ENCODE data around the gene ZRANB1. TPM values are rescaled to one million over a fixed set of nuclear protein-coding genes. Genes with fewer than 3 reads are reported as not detected.

ZRANB1 gene
- total RNA-seq, 6 donors from 2014 or later = 14.6 to 35.4 (median 17.1) TPM

GRCh38 chr10:124916098-124916584 is 25.8 kb upstream of the ZRANB1 start:
- no peaks in the 10 kb centered on the region for H3K9me3 ChIP-seq
- TF ChIP-seq POLR2A (IDR thresholded peaks at IDR 0.05) (no peak), EP300 (IDR thresholded peaks at IDR 0.05) (no peak), POLR2AphosphoS5 (IDR thresholded peaks at IDR 0.05) (no peak)
- TF ChIP-seq, protein P1, sequence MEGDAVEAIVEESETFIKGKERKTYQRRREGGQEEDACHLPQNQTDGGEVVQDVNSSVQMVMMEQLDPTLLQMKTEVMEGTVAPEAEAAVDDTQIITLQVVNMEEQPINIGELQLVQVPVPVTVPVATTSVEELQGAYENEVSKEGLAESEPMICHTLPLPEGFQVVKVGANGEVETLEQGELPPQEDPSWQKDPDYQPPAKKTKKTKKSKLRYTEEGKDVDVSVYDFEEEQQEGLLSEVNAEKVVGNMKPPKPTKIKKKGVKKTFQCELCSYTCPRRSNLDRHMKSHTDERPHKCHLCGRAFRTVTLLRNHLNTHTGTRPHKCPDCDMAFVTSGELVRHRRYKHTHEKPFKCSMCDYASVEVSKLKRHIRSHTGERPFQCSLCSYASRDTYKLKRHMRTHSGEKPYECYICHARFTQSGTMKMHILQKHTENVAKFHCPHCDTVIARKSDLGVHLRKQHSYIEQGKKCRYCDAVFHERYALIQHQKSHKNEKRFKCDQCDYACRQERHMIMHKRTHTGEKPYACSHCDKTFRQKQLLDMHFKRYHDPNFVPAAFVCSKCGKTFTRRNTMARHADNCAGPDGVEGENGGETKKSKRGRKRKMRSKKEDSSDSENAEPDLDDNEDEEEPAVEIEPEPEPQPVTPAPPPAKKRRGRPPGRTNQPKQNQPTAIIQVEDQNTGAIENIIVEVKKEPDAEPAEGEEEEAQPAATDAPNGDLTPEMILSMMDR (IDR thresholded peaks at IDR 0.05) = peak in 1 of 6 experiments; percentile 24
- peak overlapping the region in 3 of 4 donors; percentile 70 to 87 (median 84) for H3K4me3 ChIP-seq
- DNase-seq = no peak
- no peaks in the 10 kb centered on the region for H3K36me3 ChIP-seq
- 4 to 8% methylated on average over 8 to 13 of the region's 13 CpGs for WGBS, 2 donors
- peaks cover 19 to 31% (median 22%) of the 10 kb centered on the region in 4 donors for H3K4me1 ChIP-seq
- H3K27me3 ChIP-seq = no peaks in the 10 kb centered on the region
- peak in 1 of 2 donors; percentile 6 for ATAC-seq (ENCODE audit: low FRiP score in 2 of 2)
- H3K27ac ChIP-seq = peak overlapping the region; percentile 97 to 98 (median 98)

GRCh38 chr10:124916585-124917427 is 25.1 kb upstream of the ZRANB1 start:
- no peaks in the 10 kb centered on the region for H3K36me3 ChIP-seq
- TF ChIP-seq POLR2AphosphoS5 (IDR thresholded peaks at IDR 0.05) = peak; percentile 93 to 94
- peak in 1 of 4 donors; percentile 38 for TF ChIP-seq EP300 (IDR thresholded peaks at IDR 0.05)
- peak in 3 of 4 donors; percentile 91 to 96 (median 95) for TF ChIP-seq POLR2A (IDR thresholded peaks at IDR 0.05)
- TF ChIP-seq, protein P1 (IDR thresholded peaks at IDR 0.05) = peak in 1 of 6 experiments; percentile 21
- WGBS, 2 donors = 2% methylated on average over 9 to 31 of the region's 126 CpGs

DNA sequence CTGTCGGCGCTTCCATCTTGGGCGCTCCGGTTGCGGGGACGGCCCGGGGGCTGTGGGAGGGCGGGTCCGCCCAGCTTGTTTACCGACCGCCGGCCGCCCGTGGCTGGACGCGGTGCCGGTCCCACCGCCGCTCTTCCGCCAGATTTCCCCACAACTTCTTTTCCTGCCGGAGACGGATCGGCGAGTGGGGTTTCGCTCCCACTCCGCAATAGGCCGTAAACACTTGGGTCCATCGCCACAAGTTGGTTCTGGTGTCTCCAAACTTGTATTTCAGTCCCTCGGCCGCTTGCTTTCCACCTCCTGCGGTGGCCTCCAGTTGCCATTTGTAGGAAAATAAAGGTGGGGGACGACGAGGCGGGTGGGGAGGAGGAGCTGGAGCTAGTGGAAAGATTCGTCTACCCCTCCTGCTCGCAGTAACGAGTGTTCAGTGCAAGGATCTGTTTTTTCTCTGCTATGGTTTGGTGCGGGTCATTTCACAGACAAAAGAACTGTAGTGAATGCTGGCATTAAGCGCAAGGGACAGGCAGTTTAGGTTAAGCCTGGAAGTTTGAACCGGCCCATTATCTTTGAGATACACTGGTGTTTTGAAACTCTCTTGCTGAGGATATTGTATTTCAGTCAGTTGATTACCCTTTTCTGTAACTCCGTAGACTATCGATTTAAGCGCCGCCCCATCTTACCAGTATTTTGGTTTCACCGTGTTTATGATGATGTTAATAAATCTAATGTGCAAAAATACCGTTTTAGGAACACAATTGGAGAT is 24.3 kb upstream of the ZRANB1 start:
- WGBS, 2 donors = 0 to 1% methylated on average over 25 to 46 of the region's 46 CpGs
- DNase-seq = peak in 1 of 2 donors; percentile 44
- H3K27ac ChIP-seq = peak overlapping the region; percentile 97 to 98 (median 98)

More at GRCh38 chr10:124916585-124917427, 25.1 kb upstream of the ZRANB1 start:
- ATAC-seq (ENCODE audit: low FRiP score in 2 of 2) (peak; percentile 98), DNase-seq (peak; percentile 99 to 100)
- Histone ChIP-seq H3K9me3 (no peaks in the 10 kb centered on the region), H3K4me3 (peak overlapping the region; percentile 67 to 87 (median 77)), H3K27ac (peak overlapping the region; percentile 97 to 98 (median 98)), H3K27me3 (no peaks in the 10 kb centered on the region), H3K4me1 (peaks cover 19 to 35% (median 20%) of the 10 kb centered on the region in 4 donors)

DNA sequence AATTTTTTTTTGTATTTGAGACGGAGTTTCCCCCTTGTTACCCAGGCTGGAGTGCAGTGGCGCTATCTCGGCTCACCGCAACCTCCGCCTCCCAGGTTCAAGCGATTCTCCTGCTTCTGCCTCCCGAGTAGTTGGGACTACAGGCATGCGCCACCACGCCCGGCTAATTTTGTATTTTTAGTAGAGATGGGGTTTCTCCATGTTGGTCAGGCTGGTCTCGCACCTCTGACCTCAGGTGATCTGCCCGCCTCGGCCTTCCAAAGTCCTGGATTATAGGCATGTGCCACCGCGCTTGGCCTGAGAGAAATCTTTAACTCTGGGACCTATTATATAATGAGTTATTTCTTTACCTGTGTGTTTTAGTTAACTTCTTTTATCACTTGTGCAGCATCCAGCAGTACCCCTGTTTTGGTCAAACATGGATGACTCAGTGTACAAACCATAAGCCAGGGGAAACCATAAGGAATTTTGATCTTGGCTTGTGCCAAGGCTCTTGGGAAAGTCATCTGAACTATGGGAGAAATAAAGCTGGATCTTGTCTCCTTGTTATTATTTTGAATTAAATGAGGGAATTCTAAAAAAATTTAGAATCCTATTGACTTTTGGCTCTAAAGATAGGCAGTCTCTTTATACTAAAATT is 23.6 kb upstream of the ZRANB1 start:
- ATAC-seq (ENCODE audit: low FRiP score in 2 of 2) = no peak
- peaks cover 18 to 36% (median 19%) of the 10 kb centered on the region in 4 donors for H3K4me1 ChIP-seq
- no peaks in the 10 kb centered on the region for H3K9me3 ChIP-seq
- H3K36me3 ChIP-seq = peaks cover 0 to 9% (median 0%) of the 10 kb centered on the region in 4 donors
- peak overlapping the region; percentile 61 to 87 (median 77) for H3K4me3 ChIP-seq
- H3K27ac ChIP-seq = peak overlapping the region; percentile 97 to 98 (median 98)
- no peaks in the 10 kb centered on the region for H3K27me3 ChIP-seq
- DNase-seq = no peak
- 34 to 37% methylated on average over 15 of the region's 15 CpGs for WGBS, 2 donors
- TF ChIP-seq, protein P1 (IDR thresholded peaks at IDR 0.05) = no peak
- TF ChIP-seq EP300 (IDR thresholded peaks at IDR 0.05) = no peak

More for the DNA sequence above, 24.3 kb upstream of the ZRANB1 start:
- H3K4me3 ChIP-seq = peak overlapping the region; percentile 61 to 87 (median 77)
- peaks cover 18 to 36% (median 19%) of the 10 kb centered on the region in 4 donors for H3K4me1 ChIP-seq
- peak in 2 of 4 donors; percentile 45 to 53 for TF ChIP-seq POLR2A (IDR thresholded peaks at IDR 0.05)
- TF ChIP-seq POLR2AphosphoS5 (IDR thresholded peaks at IDR 0.05) = peak in 1 of 2 donors; percentile 65
- TF ChIP-seq, protein P1 (IDR thresholded peaks at IDR 0.05) = no peak
- no peak for TF ChIP-seq EP300 (IDR thresholded peaks at IDR 0.05)
- H3K27me3 ChIP-seq = no peaks in the 10 kb centered on the region
- peaks cover 0 to 2% (median 0%) of the 10 kb centered on the region in 4 donors for H3K36me3 ChIP-seq
- H3K9me3 ChIP-seq = no peaks in the 10 kb centered on the region
- ATAC-seq (ENCODE audit: low FRiP score in 2 of 2) = peak in 1 of 2 donors; percentile 37
